ENCODE results near the gene SMYD3.

- TF ChIP-seq CTCF (IDR thresholded peaks at IDR 0.05) (no peak), POLR2A (IDR thresholded peaks at IDR 0.05) (no peak)
Measured at GRCh38 chr1:246508897-246509688, 2.0 kb upstream of the SMYD3 start.
